SK-N-SH (cell line): ENCODE measurements around the gene RNASEH2B. TPM values are rescaled to one million over a fixed set of nuclear protein-coding genes. Genes with fewer than 3 reads are reported as not detected.

Source experiments
- CTCF ChIA-PET: fragments of 300-600, 350-600 bp; formaldehyde crosslinking; extraction: SDS; loops from one replicate; lab custom pipeline; 2021; lab: Yijun Ruan, JAX
- POLR2A ChIA-PET: fragments of 350-600 bp; sonication (Branson Sonifier 250); formaldehyde crosslinking; extraction: SDS; loops from one replicate; lab custom pipeline; 2020; ENCODE audit warnings: antibody characterized with exemption, inconsistent platforms; lab: Yijun Ruan, JAX
- DNase-seq: peaks from one replicate; pipeline ENCODE4 v3.0.0; 2012
- H2AFZ ChIP-seq: fragments of 200-600 bp; sonication (generic); 2 replicates; pipeline ENCODE4 v1.8.1; 2016; ENCODE audit warnings: antibody characterized with exemption, mild to moderate bottlenecking, low read depth
- H3F3A ChIP-seq: fragments of 200-600 bp; sonication (generic); replicated peaks from 2 replicates; pipeline ENCODE3; 2016; ENCODE audit warnings: antibody characterized with exemption, mild to moderate bottlenecking; ENCODE audit not compliant: insufficient read depth
- H3K27ac ChIP-seq, 2 experiments: fragments of 200-500 bp in 1 of 2; fragments of 200-600 bp in 1 of 2; sonication (Bioruptor generic) in 1 of 2; sonication (generic), shearing (Covaris generic) in 1 of 2; 2 replicates each; pipeline versions ENCODE4 v1.5.1 to v1.6.1; 2014 to 2016; ENCODE audit warnings: low read depth in 2 of 2, inconsistent platforms in 1 of 2, low read length in 1 of 2, mild to moderate bottlenecking in 1 of 2, mixed read lengths in 1 of 2
- H3K27me3 ChIP-seq: fragments of 200-600 bp; sonication (generic), shearing (Covaris generic); 2 replicates; pipeline ENCODE4 v1.6.1; 2016; ENCODE audit warnings: mixed run types; ENCODE audit not compliant: insufficient read depth
- H3K36me3 ChIP-seq, 2 experiments: fragments of 200-500 bp in 1 of 2; fragments of 200-600 bp in 1 of 2; sonication (Bioruptor generic) in 1 of 2; sonication (generic) in 1 of 2; replicated peaks in 1 of 2; 2 replicates each; pipeline versions ENCODE3 to v1.5.1; 2014 to 2016; ENCODE audit warnings: low read length in 1 of 2, mild to moderate bottlenecking in 1 of 2; ENCODE audit not compliant: insufficient read depth in 2 of 2, control insufficient read depth in 1 of 2
- H3K4me1 ChIP-seq, 2 experiments: fragments of 200-500 bp in 1 of 2; fragments of 200-600 bp in 1 of 2; sonication (Bioruptor generic) in 1 of 2; sonication (generic), shearing (Covaris generic) in 1 of 2; 2 replicates each; pipeline versions ENCODE4 v1.5.1 to v1.6.1; 2014 to 2016; ENCODE audit warnings: low read depth in 1 of 2, low read length in 1 of 2, mixed run types in 1 of 2; ENCODE audit not compliant: insufficient read depth in 2 of 2, control insufficient read depth in 1 of 2
- H3K4me2 ChIP-seq: fragments of 200-600 bp; sonication (generic), shearing (Covaris generic); 2 replicates; pipeline ENCODE4 v1.6.1; 2017; ENCODE audit warnings: mixed run types
- H3K4me3 ChIP-seq, 2 experiments: fragments of 200-500 bp in 1 of 2; fragments of 200-600 bp in 1 of 2; sonication (Bioruptor generic) in 1 of 2; sonication (generic), shearing (Covaris generic) in 1 of 2; 2 replicates each; pipeline versions ENCODE4 v1.5.1 to v1.8.1; 2014 to 2016; ENCODE audit warnings: low read depth in 2 of 2, inconsistent platforms in 1 of 2, low read length in 1 of 2, mild to moderate bottlenecking in 1 of 2, mixed read lengths in 1 of 2, moderate library complexity in 1 of 2
- H3K79me2 ChIP-seq: fragments of 200-600 bp; sonication (generic); 2 replicates; pipeline ENCODE4 v1.8.1; 2017; ENCODE audit warnings: mild to moderate bottlenecking; ENCODE audit not compliant: insufficient read depth
- H3K9ac ChIP-seq: fragments of 200-600 bp; sonication (generic); 2 replicates; pipeline ENCODE4 v1.6.1; 2017; ENCODE audit warnings: mixed run types
- H3K9me2 ChIP-seq: fragments of 200-600 bp; sonication (generic); 2 replicates; pipeline ENCODE4 v1.6.1; 2017; ENCODE audit warnings: mixed run types
- H3K9me3 ChIP-seq: fragments of 200-600 bp; sonication (generic); 2 replicates; pipeline ENCODE4 v1.6.1; 2017; ENCODE audit warnings: mixed run types, mild to moderate bottlenecking, moderate library complexity
- H4K20me1 ChIP-seq: fragments of 200-600 bp; sonication (generic); 2 replicates; pipeline ENCODE4 v1.6.1; 2017; ENCODE audit warnings: mild to moderate bottlenecking, mixed run types; ENCODE audit not compliant: insufficient read depth
- ELF1 ChIP-seq: IDR thresholded peaks from 2 replicates; pipeline ENCODE4 v1.4.0; 2012
- GABPA ChIP-seq: IDR thresholded peaks from 2 replicates; pipeline ENCODE4 v1.4.0; 2012; ENCODE audit warnings: low read depth, mild to moderate bottlenecking
- MXI1 ChIP-seq: IDR thresholded peaks from 2 replicates; pipeline ENCODE4 v1.6.1; 2012; ENCODE audit warnings: mild to moderate bottlenecking, low read depth, low read length, improper control_type of control experiment
- NFIC ChIP-seq: IDR thresholded peaks from 2 replicates; pipeline ENCODE4 v1.4.0; 2012; ENCODE audit warnings: borderline replicate concordance
- POLR2AphosphoS5 ChIP-seq: IDR thresholded peaks from 2 replicates; pipeline ENCODE4 v1.6.1; 2012; ENCODE audit warnings: low read depth, low read length
- RAD21 ChIP-seq: IDR thresholded peaks from 2 replicates; pipeline ENCODE4 v1.6.1; 2012; ENCODE audit warnings: mild to moderate bottlenecking, low read length
- RCOR1 ChIP-seq: fragments of 150-350 bp; IDR thresholded peaks from 2 replicates; pipeline ENCODE4 v1.6.1; 2017; ENCODE audit warnings: antibody characterized with exemption, low read length
- TAF1 ChIP-seq: IDR thresholded peaks from 2 replicates; pipeline ENCODE4 v1.6.1; 2012; ENCODE audit warnings: low read depth, mild to moderate bottlenecking, low read length, moderate library complexity, borderline replicate concordance
- TCF12 ChIP-seq: IDR thresholded peaks from 2 replicates; pipeline ENCODE4 v1.4.0; 2012
- YY1 ChIP-seq: IDR thresholded peaks from 2 replicates; pipeline ENCODE4 v1.4.0; 2012; ENCODE audit warnings: low read depth, mild to moderate bottlenecking
- WGBS: methylation state at CpG from one replicate; pipeline ENCODE4 v1.1.6; 2017; ENCODE audit warnings: low lambda C conversion rate; 5-methylcytosine and 5-hydroxymethylcytosine counted together
- polyA plus RNA-seq, 3 experiments: library from polyadenylated mRNA; depleted of rRNA; stranded (reverse); fragments of >200 nt; gene quantifications; 2 replicates each; pipeline ENCODE4 v1.2.3, GENCODE V29; 2012
- TF ChIP-seq, protein P1 (sequence below): IDR thresholded peaks from 2 replicates; pipeline ENCODE4 v1.6.1; 2012; ENCODE audit warnings: mild to moderate bottlenecking, low read depth, low read length, moderate library complexity
- TF ChIP-seq, protein P2 (sequence below): IDR thresholded peaks from 2 replicates; pipeline ENCODE4 v1.4.0; 2012; ENCODE audit warnings: low read depth, borderline replicate concordance
- TF ChIP-seq, protein P3 (sequence below): IDR thresholded peaks from 2 replicates; pipeline ENCODE4 v1.4.0; 2012; ENCODE audit warnings: low read depth
- TF ChIP-seq, protein P4 (sequence below): fragments of 150-350 bp; IDR thresholded peaks from 2 replicates; pipeline ENCODE4 v1.6.1; 2016; ENCODE audit warnings: mild to moderate bottlenecking, low read depth, low read length

Gene RNASEH2B, protein sequence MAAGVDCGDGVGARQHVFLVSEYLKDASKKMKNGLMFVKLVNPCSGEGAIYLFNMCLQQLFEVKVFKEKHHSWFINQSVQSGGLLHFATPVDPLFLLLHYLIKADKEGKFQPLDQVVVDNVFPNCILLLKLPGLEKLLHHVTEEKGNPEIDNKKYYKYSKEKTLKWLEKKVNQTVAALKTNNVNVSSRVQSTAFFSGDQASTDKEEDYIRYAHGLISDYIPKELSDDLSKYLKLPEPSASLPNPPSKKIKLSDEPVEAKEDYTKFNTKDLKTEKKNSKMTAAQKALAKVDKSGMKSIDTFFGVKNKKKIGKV
- 13.0 and 18.3 TPM in 2 replicates for polyA plus RNA-seq (2012; rRNA removed)
- 23.8 and 34.0 TPM in 2 replicates for polyA plus RNA-seq (2012; cell fraction: cytosol; rRNA removed)
- 9.5 and 14.8 TPM in 2 replicates for polyA plus RNA-seq (2012; cell fraction: nucleus; rRNA removed)

DNA sequence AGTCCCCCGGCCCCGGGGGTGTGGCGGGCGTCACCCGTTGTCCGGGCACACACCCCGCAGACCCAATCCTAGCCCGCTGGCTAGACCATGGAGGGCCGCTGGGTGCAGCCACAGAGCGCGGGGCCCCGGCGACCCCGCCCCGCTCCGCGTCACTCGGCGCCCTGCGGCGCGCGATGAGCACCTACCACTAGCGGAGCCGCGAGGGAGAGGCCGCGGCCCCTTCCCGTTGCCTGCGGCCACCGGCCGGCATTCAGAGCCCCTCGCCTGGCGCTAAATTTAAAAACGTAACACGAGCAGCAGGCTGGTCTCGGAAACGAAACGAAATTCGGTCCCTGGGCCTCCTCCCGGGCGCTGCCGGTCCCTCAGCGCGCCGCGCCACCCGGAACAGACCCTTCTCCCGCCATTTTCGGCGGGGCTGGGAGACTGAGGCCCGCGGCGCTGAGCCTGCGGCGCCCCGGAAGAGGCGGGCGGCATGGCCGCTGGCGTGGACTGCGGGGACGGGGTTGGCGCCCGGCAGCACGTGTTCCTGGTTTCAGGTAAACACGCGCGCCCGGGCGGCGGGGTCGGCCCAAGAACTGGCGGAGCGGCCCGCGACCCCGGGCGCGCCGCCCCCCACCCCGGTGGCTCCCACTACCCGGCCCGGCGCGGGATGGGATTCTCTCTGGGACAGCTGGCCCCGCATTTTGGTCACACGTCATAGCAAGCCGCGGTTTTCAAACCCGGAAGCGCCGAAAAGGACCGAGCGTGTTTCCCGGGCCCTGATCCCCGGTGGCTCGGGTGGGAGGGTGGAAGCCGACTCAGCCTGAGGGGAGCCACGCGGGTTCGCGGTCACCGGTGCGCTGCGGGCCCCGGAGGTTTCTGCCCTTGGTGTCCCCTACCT is at the start of gene RNASEH2B:
Gene RNASEH2B, plus strand, starts transcription at position 187 of the 880 bp plus-strand sequence. Its CDS starts 286 bp downstream, at position 473.
- H3K36me3 ChIP-seq = no peaks in the 10 kb centered on the region
- no peaks in the 10 kb centered on the region for H3K9me3 ChIP-seq
- ChIA-PET CTCF (interaction anchor here (0.9 to 6.1 kb wide), 8 partner anchors 17 to 933 kb away, joined by 3 to 47 read pairs (median 20); no protein-coding TSS in a partner anchor), POLR2A (interaction anchor here (0.7 kb wide), 1 partner anchor 17 kb away, joined by 7 read pairs; no protein-coding TSS in a partner anchor)
- peaks cover 7 to 19% of the 10 kb centered on the region in 2 experiments; a peak in 3 of 4 replicates for H3K4me1 ChIP-seq
- peak within 1 kb of the TSS; percentile 89 for H3K9ac ChIP-seq
- peaks cover 6% of the 10 kb centered on the region for H3F3A ChIP-seq
- peaks cover 43% of the 10 kb centered on the region for H3K79me2 ChIP-seq
- H3K4me3 ChIP-seq = peak within 1 kb of the TSS; percentile 84
- peak within 1 kb of the TSS; percentile 73 to 80 for H3K27ac ChIP-seq
- H2AFZ ChIP-seq = peak within 1 kb of the TSS; percentile 94
- DNase-seq = peak; percentile 89
- TF ChIP-seq ELF1 = peak; percentile 74
- TF ChIP-seq RAD21 = no peak; the same call in 1 of the 2 replicates
- TF ChIP-seq YY1 = peak; percentile 84
- TF ChIP-seq, protein P1, sequence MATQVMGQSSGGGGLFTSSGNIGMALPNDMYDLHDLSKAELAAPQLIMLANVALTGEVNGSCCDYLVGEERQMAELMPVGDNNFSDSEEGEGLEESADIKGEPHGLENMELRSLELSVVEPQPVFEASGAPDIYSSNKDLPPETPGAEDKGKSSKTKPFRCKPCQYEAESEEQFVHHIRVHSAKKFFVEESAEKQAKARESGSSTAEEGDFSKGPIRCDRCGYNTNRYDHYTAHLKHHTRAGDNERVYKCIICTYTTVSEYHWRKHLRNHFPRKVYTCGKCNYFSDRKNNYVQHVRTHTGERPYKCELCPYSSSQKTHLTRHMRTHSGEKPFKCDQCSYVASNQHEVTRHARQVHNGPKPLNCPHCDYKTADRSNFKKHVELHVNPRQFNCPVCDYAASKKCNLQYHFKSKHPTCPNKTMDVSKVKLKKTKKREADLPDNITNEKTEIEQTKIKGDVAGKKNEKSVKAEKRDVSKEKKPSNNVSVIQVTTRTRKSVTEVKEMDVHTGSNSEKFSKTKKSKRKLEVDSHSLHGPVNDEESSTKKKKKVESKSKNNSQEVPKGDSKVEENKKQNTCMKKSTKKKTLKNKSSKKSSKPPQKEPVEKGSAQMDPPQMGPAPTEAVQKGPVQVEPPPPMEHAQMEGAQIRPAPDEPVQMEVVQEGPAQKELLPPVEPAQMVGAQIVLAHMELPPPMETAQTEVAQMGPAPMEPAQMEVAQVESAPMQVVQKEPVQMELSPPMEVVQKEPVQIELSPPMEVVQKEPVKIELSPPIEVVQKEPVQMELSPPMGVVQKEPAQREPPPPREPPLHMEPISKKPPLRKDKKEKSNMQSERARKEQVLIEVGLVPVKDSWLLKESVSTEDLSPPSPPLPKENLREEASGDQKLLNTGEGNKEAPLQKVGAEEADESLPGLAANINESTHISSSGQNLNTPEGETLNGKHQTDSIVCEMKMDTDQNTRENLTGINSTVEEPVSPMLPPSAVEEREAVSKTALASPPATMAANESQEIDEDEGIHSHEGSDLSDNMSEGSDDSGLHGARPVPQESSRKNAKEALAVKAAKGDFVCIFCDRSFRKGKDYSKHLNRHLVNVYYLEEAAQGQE = peak; percentile 37; the same call in 1 of the 2 replicates
- TF ChIP-seq, protein P2, sequence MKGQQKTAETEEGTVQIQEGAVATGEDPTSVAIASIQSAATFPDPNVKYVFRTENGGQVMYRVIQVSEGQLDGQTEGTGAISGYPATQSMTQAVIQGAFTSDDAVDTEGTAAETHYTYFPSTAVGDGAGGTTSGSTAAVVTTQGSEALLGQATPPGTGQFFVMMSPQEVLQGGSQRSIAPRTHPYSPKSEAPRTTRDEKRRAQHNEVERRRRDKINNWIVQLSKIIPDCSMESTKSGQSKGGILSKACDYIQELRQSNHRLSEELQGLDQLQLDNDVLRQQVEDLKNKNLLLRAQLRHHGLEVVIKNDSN = peak; percentile 59; the same call in 1 of the 2 replicates
- TF ChIP-seq NFIC = no peak
- TF ChIP-seq GABPA = peak; percentile 44
- peak; percentile 79 for TF ChIP-seq POLR2AphosphoS5
- TF ChIP-seq TCF12 = no peak
- peak; percentile 63; the same call in 1 of the 2 replicates for TF ChIP-seq TAF1
- no peak for TF ChIP-seq RCOR1
- peak; percentile 83 for TF ChIP-seq MXI1
- TF ChIP-seq, protein P3, sequence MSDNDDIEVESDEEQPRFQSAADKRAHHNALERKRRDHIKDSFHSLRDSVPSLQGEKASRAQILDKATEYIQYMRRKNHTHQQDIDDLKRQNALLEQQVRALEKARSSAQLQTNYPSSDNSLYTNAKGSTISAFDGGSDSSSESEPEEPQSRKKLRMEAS = peak; percentile 40
- TF ChIP-seq, protein P4, sequence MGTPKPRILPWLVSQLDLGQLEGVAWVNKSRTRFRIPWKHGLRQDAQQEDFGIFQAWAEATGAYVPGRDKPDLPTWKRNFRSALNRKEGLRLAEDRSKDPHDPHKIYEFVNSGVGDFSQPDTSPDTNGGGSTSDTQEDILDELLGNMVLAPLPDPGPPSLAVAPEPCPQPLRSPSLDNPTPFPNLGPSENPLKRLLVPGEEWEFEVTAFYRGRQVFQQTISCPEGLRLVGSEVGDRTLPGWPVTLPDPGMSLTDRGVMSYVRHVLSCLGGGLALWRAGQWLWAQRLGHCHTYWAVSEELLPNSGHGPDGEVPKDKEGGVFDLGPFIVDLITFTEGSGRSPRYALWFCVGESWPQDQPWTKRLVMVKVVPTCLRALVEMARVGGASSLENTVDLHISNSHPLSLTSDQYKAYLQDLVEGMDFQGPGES = no peak
- peak within 1 kb of the TSS; percentile 97 for H3K4me2 ChIP-seq
- H4K20me1 ChIP-seq = no peaks in the 10 kb centered on the region
- no peaks in the 10 kb centered on the region for H3K27me3 ChIP-seq
- WGBS = 2% methylated on average over 12 of the region's 107 CpGs
- no peaks in the 10 kb centered on the region for H3K9me2 ChIP-seq
